HepG2 (cell line): ENCODE measurements around the gene NPHP4. TPM values are rescaled to one million over a fixed set of nuclear protein-coding genes. Genes with fewer than 3 reads are reported as not detected.

Source experiments
- AKAP8 ChIP-seq: sonication (generic); formaldehyde crosslinking; IDR thresholded peaks from 2 replicates; pipeline ENCODE4 v1.5.1; 2020; ENCODE audit warnings: mild to moderate bottlenecking, missing genetic modification reagents
- CREB1 ChIP-seq, 2 experiments: fragments of 450-650 bp in 1 of 2; IDR thresholded peaks; 2 replicates each; pipeline ENCODE4 v1.6.1; 2016 to 2017; ENCODE audit warnings: control low read depth in 1 of 2, mild to moderate bottlenecking in 1 of 2, missing compliant biosample characterization in 1 of 2, missing genetic modification characterization in 1 of 2
- HDAC2 ChIP-seq: sonication (generic); formaldehyde crosslinking; IDR thresholded peaks from 2 replicates; pipeline ENCODE4 v1.4.0; 2020; ENCODE audit warnings: missing genetic modification reagents
- HNRNPK ChIP-seq: fragments of 200-400 bp; formaldehyde crosslinking; IDR thresholded peaks from 2 replicates; pipeline ENCODE4 v1.6.1; 2018; ENCODE audit warnings: low read length, low read depth, moderate library complexity, mild to moderate bottlenecking; ENCODE audit not compliant: poor library complexity, severe bottlenecking
- HOXD1 ChIP-seq: sonication (generic); formaldehyde crosslinking; IDR thresholded peaks from 2 replicates; pipeline ENCODE4 v1.5.0; 2020; ENCODE audit warnings: missing genetic modification reagents
- KLF15 ChIP-seq: sonication (generic); formaldehyde crosslinking; IDR thresholded peaks from 2 replicates; pipeline ENCODE4 v1.8.1; 2023; ENCODE audit warnings: borderline replicate concordance, mild to moderate bottlenecking, inconsistent platforms, missing genetic modification reagents, mixed read lengths
- MAFK ChIP-seq, 2 experiments: IDR thresholded peaks in 1 of 2; conservative IDR thresholded peaks in 1 of 2; 2 replicates each; pipeline ENCODE4 v1.6.1; 2011; ENCODE audit warnings: improper control_type of control experiment in 2 of 2, low read length in 2 of 2
- MXD4 ChIP-seq: IDR thresholded peaks from 2 replicates; pipeline ENCODE4 v1.6.1; 2016; ENCODE audit warnings: mild to moderate bottlenecking, missing biosample characterization, missing genetic modification reagents
- PAWR ChIP-seq: sonication (generic); formaldehyde crosslinking; IDR thresholded peaks from 2 replicates; pipeline ENCODE4 v1.4.0; 2020; ENCODE audit warnings: missing genetic modification reagents, mild to moderate bottlenecking, borderline replicate concordance
- REL ChIP-seq: sonication (generic); formaldehyde crosslinking; conservative IDR thresholded peaks from 2 replicates; pipeline ENCODE4 v1.8.0; 2022; ENCODE audit warnings: mild to moderate bottlenecking, missing genetic modification reagents, moderate library complexity
- SP5 ChIP-seq: IDR thresholded peaks from 2 replicates; pipeline ENCODE4 v1.6.1; 2016; ENCODE audit warnings: low read depth, borderline replicate concordance
- ZNF468 ChIP-seq: sonication (generic); formaldehyde crosslinking; IDR thresholded peaks from 2 replicates; pipeline ENCODE4 v1.8.0; 2022; ENCODE audit warnings: mild to moderate bottlenecking, moderate library complexity, missing genetic modification reagents
- ZNF546 ChIP-seq: sonication (generic); formaldehyde crosslinking; conservative IDR thresholded peaks from 2 replicates; pipeline ENCODE4 v1.8.1; 2023; ENCODE audit warnings: mild to moderate bottlenecking, missing genetic modification reagents
- ZNF773 ChIP-seq: sonication (generic); formaldehyde crosslinking; IDR thresholded peaks from 2 replicates; pipeline ENCODE4 v1.4.0; 2020; ENCODE audit warnings: missing genetic modification reagents, borderline replicate concordance
- polyA plus RNA-seq, 8 experiments: library from polyadenylated mRNA; depleted of rRNA in 3 of 8; stranded (reverse) in 7 of 8; unstranded in 1 of 8; fragments of >200 nt; fragmentation: Illumina TruSeq in 4 of 8; extraction: Trizol in 4 of 8; gene quantifications; 2 replicates each; pipeline versions ENCODE4 v1.2.1 to v1.2.3, GENCODE V29; 2011 to 2016; ENCODE audit warnings: low read depth in 4 of 8, missing spikeins in 1 of 8, mixed read lengths in 1 of 8; ENCODE audit not compliant: insufficient read depth in 1 of 8
- total RNA-seq, 5 experiments: library from RNA; depleted of rRNA; stranded (reverse); fragments of >200 nt; fragmentation: Illumina TruSeq; extraction: Trizol; gene quantifications; 2 replicates each; pipeline ENCODE4 v1.2.3, GENCODE V29; 2016; ENCODE audit warnings: low read depth in 1 of 5
- TF ChIP-seq, protein P1 (sequence below): sonication (generic); formaldehyde crosslinking; IDR thresholded peaks from 2 replicates; pipeline ENCODE4 v1.4.0; 2020; ENCODE audit warnings: missing genetic modification reagents, mild to moderate bottlenecking, borderline replicate concordance
- TF ChIP-seq, protein P2 (sequence below), 2 experiments: fragments of 450-650 bp in 1 of 2; sonication (generic) in 1 of 2; formaldehyde crosslinking in 1 of 2; IDR thresholded peaks; 2 replicates each; pipeline versions ENCODE4 v1.6.1 to v1.8.0; 2016 to 2022; ENCODE audit warnings: antibody characterized with exemption in 1 of 2, mild to moderate bottlenecking in 1 of 2, missing genetic modification reagents in 1 of 2
- TF ChIP-seq, protein P3 (sequence below): IDR thresholded peaks from 2 replicates; pipeline ENCODE4 v1.6.1; 2016; ENCODE audit warnings: missing genetic modification reagents, missing compliant biosample characterization

The NPHP4 gene
- total and polyA plus RNA-seq, 2 of the 13 experiments (the other 11 are each of a cell fraction or from before 2014, with no cell fraction given), result 4.4 to 6.8 TPM

DNA sequence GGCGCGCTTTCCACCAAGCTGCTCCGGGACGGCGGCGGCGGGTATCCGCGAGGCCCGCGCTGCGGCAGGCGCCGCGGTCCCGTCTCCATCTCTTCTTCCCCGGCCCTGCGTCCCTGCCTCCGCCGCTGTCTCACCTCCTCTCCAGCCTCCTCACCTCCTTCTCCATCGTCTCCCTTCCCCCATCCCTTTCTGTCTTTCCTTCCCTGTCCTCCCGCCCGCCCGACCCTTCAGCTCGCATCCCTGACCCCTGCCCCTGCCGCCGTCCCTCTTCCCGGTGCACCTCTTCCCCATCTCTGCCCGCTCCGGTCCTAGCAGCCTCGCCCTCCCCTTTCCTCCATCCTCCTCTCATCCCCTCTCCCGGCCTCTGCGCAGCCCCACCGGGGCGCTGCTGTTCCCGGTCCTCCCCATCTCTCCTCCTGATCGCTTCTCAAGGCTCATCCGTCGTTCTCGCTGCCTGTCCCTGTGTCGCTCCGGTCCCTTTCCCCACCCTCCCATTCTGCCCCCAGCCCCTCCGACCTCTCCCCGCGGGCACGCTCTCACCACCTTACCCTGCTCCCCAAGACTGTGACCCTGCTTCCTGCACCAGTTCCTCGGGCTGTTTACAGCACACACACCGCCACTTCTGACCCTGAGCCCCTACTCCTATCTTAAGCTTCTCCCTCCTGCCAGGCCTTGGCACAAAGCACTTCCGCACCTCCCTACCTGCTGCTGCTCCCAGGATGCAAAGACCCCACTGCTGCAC is 760 bp upstream of the NPHP4 start (continued):
- TF ChIP-seq, protein P1, sequence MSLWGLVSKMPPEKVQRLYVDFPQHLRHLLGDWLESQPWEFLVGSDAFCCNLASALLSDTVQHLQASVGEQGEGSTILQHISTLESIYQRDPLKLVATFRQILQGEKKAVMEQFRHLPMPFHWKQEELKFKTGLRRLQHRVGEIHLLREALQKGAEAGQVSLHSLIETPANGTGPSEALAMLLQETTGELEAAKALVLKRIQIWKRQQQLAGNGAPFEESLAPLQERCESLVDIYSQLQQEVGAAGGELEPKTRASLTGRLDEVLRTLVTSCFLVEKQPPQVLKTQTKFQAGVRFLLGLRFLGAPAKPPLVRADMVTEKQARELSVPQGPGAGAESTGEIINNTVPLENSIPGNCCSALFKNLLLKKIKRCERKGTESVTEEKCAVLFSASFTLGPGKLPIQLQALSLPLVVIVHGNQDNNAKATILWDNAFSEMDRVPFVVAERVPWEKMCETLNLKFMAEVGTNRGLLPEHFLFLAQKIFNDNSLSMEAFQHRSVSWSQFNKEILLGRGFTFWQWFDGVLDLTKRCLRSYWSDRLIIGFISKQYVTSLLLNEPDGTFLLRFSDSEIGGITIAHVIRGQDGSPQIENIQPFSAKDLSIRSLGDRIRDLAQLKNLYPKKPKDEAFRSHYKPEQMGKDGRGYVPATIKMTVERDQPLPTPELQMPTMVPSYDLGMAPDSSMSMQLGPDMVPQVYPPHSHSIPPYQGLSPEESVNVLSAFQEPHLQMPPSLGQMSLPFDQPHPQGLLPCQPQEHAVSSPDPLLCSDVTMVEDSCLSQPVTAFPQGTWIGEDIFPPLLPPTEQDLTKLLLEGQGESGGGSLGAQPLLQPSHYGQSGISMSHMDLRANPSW (CRISPR knock-in tag), result no peak
- TF ChIP-seq MXD4 (CRISPR knock-in tag) (no peak), PAWR (CRISPR knock-in tag) (no peak), REL (no peak), ZNF773 (CRISPR knock-in tag) (no peak), SP5 (CRISPR knock-in tag) (no peak), ZNF546 (CRISPR knock-in tag) (no peak), CREB1 (IDR thresholded peaks at IDR 0.05) (no peak), CREB1 (CRISPR knock-in tag; IDR thresholded peaks at IDR 0.05) (no peak), HNRNPK (peak; percentile 85), HDAC2 (no peak), KLF15 (CRISPR knock-in tag) (no peak), HOXD1 (CRISPR knock-in tag) (0 out of 2 replicates have a peak, but pooled peaks have one; percentile 51), ZNF468 (CRISPR knock-in tag) (no peak), AKAP8 (CRISPR knock-in tag) (no peak), MAFK (conservative IDR thresholded peaks at IDR 0.05 in 1 of 2, IDR thresholded peaks at IDR 0.05 in 1 of 2; ENCODE audit: low read length in 2 of 2) (no peak)
- TF ChIP-seq, protein P2, sequence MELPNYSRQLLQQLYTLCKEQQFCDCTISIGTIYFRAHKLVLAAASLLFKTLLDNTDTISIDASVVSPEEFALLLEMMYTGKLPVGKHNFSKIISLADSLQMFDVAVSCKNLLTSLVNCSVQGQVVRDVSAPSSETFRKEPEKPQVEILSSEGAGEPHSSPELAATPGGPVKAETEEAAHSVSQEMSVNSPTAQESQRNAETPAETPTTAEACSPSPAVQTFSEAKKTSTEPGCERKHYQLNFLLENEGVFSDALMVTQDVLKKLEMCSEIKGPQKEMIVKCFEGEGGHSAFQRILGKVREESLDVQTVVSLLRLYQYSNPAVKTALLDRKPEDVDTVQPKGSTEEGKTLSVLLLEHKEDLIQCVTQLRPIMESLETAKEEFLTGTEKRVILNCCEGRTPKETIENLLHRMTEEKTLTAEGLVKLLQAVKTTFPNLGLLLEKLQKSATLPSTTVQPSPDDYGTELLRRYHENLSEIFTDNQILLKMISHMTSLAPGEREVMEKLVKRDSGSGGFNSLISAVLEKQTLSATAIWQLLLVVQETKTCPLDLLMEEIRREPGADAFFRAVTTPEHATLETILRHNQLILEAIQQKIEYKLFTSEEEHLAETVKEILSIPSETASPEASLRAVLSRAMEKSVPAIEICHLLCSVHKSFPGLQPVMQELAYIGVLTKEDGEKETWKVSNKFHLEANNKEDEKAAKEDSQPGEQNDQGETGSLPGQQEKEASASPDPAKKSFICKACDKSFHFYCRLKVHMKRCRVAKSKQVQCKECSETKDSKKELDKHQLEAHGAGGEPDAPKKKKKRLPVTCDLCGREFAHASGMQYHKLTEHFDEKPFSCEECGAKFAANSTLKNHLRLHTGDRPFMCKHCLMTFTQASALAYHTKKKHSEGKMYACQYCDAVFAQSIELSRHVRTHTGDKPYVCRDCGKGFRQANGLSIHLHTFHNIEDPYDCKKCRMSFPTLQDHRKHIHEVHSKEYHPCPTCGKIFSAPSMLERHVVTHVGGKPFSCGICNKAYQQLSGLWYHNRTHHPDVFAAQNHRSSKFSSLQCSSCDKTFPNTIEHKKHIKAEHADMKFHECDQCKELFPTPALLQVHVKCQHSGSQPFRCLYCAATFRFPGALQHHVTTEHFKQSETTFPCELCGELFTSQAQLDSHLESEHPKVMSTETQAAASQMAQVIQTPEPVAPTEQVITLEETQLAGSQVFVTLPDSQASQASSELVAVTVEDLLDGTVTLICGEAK (IDR thresholded peaks at IDR 0.05), result no peak
- TF ChIP-seq, protein P2 (CRISPR knock-in tag; IDR thresholded peaks at IDR 0.05), result no peak
- TF ChIP-seq, protein P3, sequence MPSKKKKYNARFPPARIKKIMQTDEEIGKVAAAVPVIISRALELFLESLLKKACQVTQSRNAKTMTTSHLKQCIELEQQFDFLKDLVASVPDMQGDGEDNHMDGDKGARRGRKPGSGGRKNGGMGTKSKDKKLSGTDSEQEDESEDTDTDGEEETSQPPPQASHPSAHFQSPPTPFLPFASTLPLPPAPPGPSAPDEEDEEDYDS (CRISPR knock-in tag), result no peak
